H1 (cell line): ENCODE data around the gene RNF32. TPM values are rescaled to one million over a fixed set of nuclear protein-coding genes. Genes with fewer than 3 reads are reported as not detected.

Experiments
- CTCF ChIA-PET: fragments of 300-600 bp; sonication (Branson Sonifier 250); formaldehyde crosslinking; loops from one replicate; lab custom pipeline; 2021; ENCODE audit not compliant: partially characterized antibody; lab: Charles Lee
- POLR2A ChIA-PET: fragments of 300-600 bp; sonication (Branson Sonifier 250); formaldehyde crosslinking; loops from one replicate; lab custom pipeline; 2021; ENCODE audit warnings: inconsistent platforms; ENCODE audit not compliant: partially characterized antibody; lab: Charles Lee
- DNase-seq, 2 experiments: peaks; one replicate each; pipeline versions ENCODE4 v3.0.0 to v3.0.0-alpha.2; 2010 to 2022; ENCODE audit warnings: low spot score in 2 of 2, low read depth in 1 of 2, mixed read lengths in 1 of 2
- FAIRE-seq: peaks from 2 replicates; lab custom pipeline; 2011; peaks lifted over from hg19 to GRCh38; lab: Jason Lieb, UNC
- H2AFZ ChIP-seq: 2 replicates; pipeline ENCODE4 v1.8.1; 2012; ENCODE audit warnings: low read length, inconsistent platforms
- H2AK5ac ChIP-seq: 2 replicates; pipeline ENCODE4 v1.6.1; 2013; ENCODE audit warnings: low read depth, low read length
- H2BK120ac ChIP-seq: replicated peaks from 2 replicates; pipeline ENCODE3; 2013; ENCODE audit warnings: low read depth, low read length, inconsistent platforms
- H2BK12ac ChIP-seq: 2 replicates; pipeline ENCODE4 v1.6.1; 2013; ENCODE audit warnings: low read depth, low read length
- H2BK15ac ChIP-seq: 2 replicates; pipeline ENCODE4 v1.6.1; 2013; ENCODE audit warnings: low read length
- H2BK20ac ChIP-seq: 2 replicates; pipeline ENCODE4 v1.6.1; 2013; ENCODE audit warnings: low read length
- H2BK5ac ChIP-seq: 2 replicates; pipeline ENCODE4 v1.6.1; 2013; ENCODE audit warnings: low read depth, low read length
- H3K14ac ChIP-seq: 2 replicates; pipeline ENCODE4 v1.6.1; 2013; ENCODE audit warnings: inconsistent platforms; ENCODE audit not compliant: insufficient read length
- H3K18ac ChIP-seq: 2 replicates; pipeline ENCODE4 v1.6.1; 2013; ENCODE audit warnings: low read length; ENCODE audit errors: extremely low read depth
- H3K23ac ChIP-seq: 2 replicates; pipeline ENCODE4 v1.6.1; 2013; ENCODE audit warnings: inconsistent platforms; ENCODE audit not compliant: insufficient read length
- H3K23me2 ChIP-seq: 2 replicates; pipeline ENCODE4 v1.6.1; 2013; ENCODE audit warnings: low read depth, low read length
- H3K27ac ChIP-seq: 2 replicates; pipeline ENCODE4 v1.6.1; 2011; ENCODE audit warnings: low read depth, low read length, inconsistent platforms
- H3K27me3 ChIP-seq, 4 experiments: replicated peaks in 1 of 4; 1 replicate in 1 of 4; 2 replicates in 3 of 4; pipeline versions ENCODE4 v1.6.1 to v1.8.1; 2011 to 2013; ENCODE audit warnings: low read length in 3 of 4, mild to moderate bottlenecking in 3 of 4, inconsistent platforms in 2 of 4, mixed read lengths in 2 of 4, moderate library complexity in 1 of 4; ENCODE audit not compliant: control insufficient read depth in 3 of 4, insufficient read depth in 3 of 4; ENCODE audit errors: extremely low read depth in 1 of 4
- H3K36me3 ChIP-seq, 4 experiments: 2 replicates each; pipeline versions ENCODE4 v1.6.1 to v1.8.1; 2011 to 2013; ENCODE audit warnings: mild to moderate bottlenecking in 4 of 4, low read length in 3 of 4, moderate library complexity in 2 of 4, control low read depth in 1 of 4, inconsistent platforms in 1 of 4; ENCODE audit not compliant: insufficient read depth in 4 of 4, control insufficient read depth in 2 of 4
- H3K4ac ChIP-seq: replicated peaks from 2 replicates; pipeline ENCODE3; 2013; ENCODE audit warnings: low read length, low read depth, mixed read lengths, inconsistent platforms; ENCODE audit not compliant: insufficient read length
- H3K4me1 ChIP-seq, 4 experiments: replicated peaks in 1 of 4; 1 replicate in 1 of 4; 2 replicates in 3 of 4; pipeline versions ENCODE4 v1.6.1 to v1.8.1; 2011 to 2013; ENCODE audit warnings: low read length in 3 of 4, inconsistent platforms in 2 of 4, mixed read lengths in 1 of 4; ENCODE audit not compliant: insufficient read depth in 4 of 4, control insufficient read depth in 3 of 4
- H3K4me2 ChIP-seq, 2 experiments: 2 replicates each; pipeline versions ENCODE4 v1.6.1 to v1.8.1; 2011 to 2013; ENCODE audit warnings: low read depth in 2 of 2, low read length in 2 of 2, control low read depth in 1 of 2, inconsistent platforms in 1 of 2, mild to moderate bottlenecking in 1 of 2; ENCODE audit not compliant: insufficient read depth in 1 of 2
- H3K4me3 ChIP-seq, 4 experiments: fragments of 200-600, 300-600 bp in 1 of 4; sonication (generic), shearing (Covaris generic), sonication (Bioruptor Twin) in 1 of 4; 2 replicates each; pipeline versions ENCODE4 v1.5.1 to v1.8.1; 2011 to 2016; ENCODE audit warnings: low read length in 4 of 4, low read depth in 3 of 4, control low read depth in 2 of 4, inconsistent platforms in 2 of 4, mild to moderate bottlenecking in 2 of 4, mixed read lengths in 1 of 4, moderate library complexity in 1 of 4; ENCODE audit not compliant: insufficient read depth in 2 of 4; ENCODE audit errors: extremely low read depth in 1 of 4
- H3K56ac ChIP-seq: replicated peaks from 2 replicates; pipeline ENCODE3; 2013; ENCODE audit warnings: low read depth, mild to moderate bottlenecking, mixed read lengths, low read length, inconsistent platforms; ENCODE audit not compliant: insufficient read length
- H3K79me1 ChIP-seq: 2 replicates; pipeline ENCODE4 v1.6.1; 2013; ENCODE audit warnings: low read depth, low read length, control low read depth
- H3K79me2 ChIP-seq, 2 experiments: 2 replicates each; pipeline versions ENCODE4 v1.6.1 to v1.8.1; 2012 to 2013; ENCODE audit warnings: low read length in 2 of 2, mild to moderate bottlenecking in 2 of 2, inconsistent platforms in 1 of 2; ENCODE audit not compliant: insufficient read depth in 2 of 2, control insufficient read depth in 1 of 2
- H3K9ac ChIP-seq, 4 experiments: replicated peaks in 1 of 4; 1 replicate in 1 of 4; 2 replicates in 3 of 4; pipeline versions ENCODE4 v1.6.1 to v1.8.1; 2011 to 2013; ENCODE audit warnings: low read depth in 3 of 4, low read length in 3 of 4, control low read depth in 2 of 4, mild to moderate bottlenecking in 2 of 4, moderate library complexity in 2 of 4, inconsistent platforms in 1 of 4; ENCODE audit errors: extremely low read depth in 1 of 4
- H3K9me3 ChIP-seq, 2 experiments: 2 replicates each; pipeline versions ENCODE4 v1.6.1 to v1.8.1; 2012 to 2013; ENCODE audit warnings: mild to moderate bottlenecking in 2 of 2, moderate library complexity in 2 of 2, control low read depth in 1 of 2, inconsistent platforms in 1 of 2, low read depth in 1 of 2, low read length in 1 of 2, mixed read lengths in 1 of 2; ENCODE audit not compliant: insufficient read depth in 2 of 2
- H4K20me1 ChIP-seq, 2 experiments: replicated peaks in 1 of 2; 2 replicates each; pipeline versions ENCODE3 to v1.8.1; 2011 to 2013; ENCODE audit warnings: inconsistent platforms in 2 of 2, low read length in 2 of 2, mild to moderate bottlenecking in 1 of 2; ENCODE audit not compliant: insufficient read depth in 2 of 2, control insufficient read depth in 1 of 2
- H4K5ac ChIP-seq: 2 replicates; pipeline ENCODE4 v1.6.1; 2013; ENCODE audit warnings: low read length, low read depth, mixed read lengths, inconsistent platforms; ENCODE audit not compliant: insufficient read length
- H4K8ac ChIP-seq: 2 replicates; pipeline ENCODE4 v1.8.0; 2013; ENCODE audit warnings: mild to moderate bottlenecking, moderate library complexity, low read length, inconsistent platforms; ENCODE audit not compliant: insufficient read depth; ENCODE audit errors: extremely low read depth
- H4K91ac ChIP-seq: replicated peaks from 2 replicates; pipeline ENCODE3; 2013; ENCODE audit warnings: low read length, mixed read lengths, inconsistent platforms; ENCODE audit not compliant: insufficient read length
- NRF1 ChIP-seq: IDR thresholded peaks from 2 replicates; pipeline ENCODE4 v1.6.1; 2011; ENCODE audit warnings: mild to moderate bottlenecking, low read depth, low read length, improper control_type of control experiment
- TCF12 ChIP-seq: IDR thresholded peaks from 2 replicates; pipeline ENCODE4 v1.6.1; 2011; ENCODE audit warnings: low read depth, mild to moderate bottlenecking, low read length
- WGBS, 2 experiments: shearing (Covaris generic) in 1 of 2; methylation state at CpG; one replicate each; pipeline versions ENCODE4 v1.1.6 to v1.1.7; 2013 to 2015; ENCODE audit warnings: low lambda C conversion rate in 2 of 2, mixed read lengths in 2 of 2, inconsistent platforms in 1 of 2, low coverage in 1 of 2, missing lambda C conversion rate in 1 of 2; ENCODE audit not compliant: insufficient replicate concordance in 2 of 2, insufficient coverage in 1 of 2, insufficient read length in 1 of 2; ENCODE audit errors: extremely low coverage in 1 of 2, missing lambda C conversion rate in 1 of 2; 5-methylcytosine and 5-hydroxymethylcytosine counted together
- polyA plus RNA-seq, 7 experiments: library from polyadenylated mRNA; depleted of rRNA in 3 of 7; stranded (reverse) in 5 of 7; unstranded in 2 of 7; fragments of >200 nt in 5 of 7; fragments of 200-250 nt in 2 of 7; gene quantifications; 1 replicate in 5 of 7; 2 replicates in 1 of 7; 4 replicates in 1 of 7; pipeline versions ENCODE4 v1.2.1 to v1.2.3, GENCODE V29; 2011 to 2013; ENCODE audit warnings: missing spikeins in 2 of 7, mixed read lengths in 2 of 7
- total RNA-seq: library from RNA; stranded (reverse); fragmentation: NEBNext Ultra II Directional; extraction: Animal tissue kit (Norgen Biotek cat#: 25700); gene quantifications from 2 replicates; pipeline ENCODE4 v1.2.1, GENCODE V29; 2021

The RNF32 gene
- total and polyA plus RNA-seq, 2 of the 8 experiments (the other 6 are each of a cell fraction or from before 2014, with no cell fraction given), result 0.48 to 1.2 TPM

- 85% methylated on average over 11 of the region's 11 CpGs; no CpG with 5 or more reads in 1 of the 2 experiments for WGBS, 2 experiments
- no peak for DNase-seq
- Histone ChIP-seq H4K20me1 (no peaks in the 10 kb centered on the region), H2AFZ (no peak overlapping the region), H2AK5ac (no peak overlapping the region), H3K23ac (no peak overlapping the region), H2BK12ac (no peak overlapping the region), H4K8ac (no peak overlapping the region), H3K4me1 (peaks cover 0 to 2% (median under 1%) of the 10 kb centered on the region in 4 experiments; a peak in 3 of 7 replicates), H3K56ac (no peak overlapping the region), H2BK5ac (no peak overlapping the region), H3K4me2 (no peak overlapping the region), H4K91ac (no peak overlapping the region), H3K27ac (no peak overlapping the region), H2BK120ac (no peak overlapping the region), H3K4me3 (no peak overlapping the region), H2BK20ac (no peak overlapping the region), H3K9ac (no peak overlapping the region), H2BK15ac (no peak overlapping the region), H3K23me2 (no peaks in the 10 kb centered on the region), H3K27me3 (no peaks in the 10 kb centered on the region), H3K79me2 (no peaks in the 10 kb centered on the region), H3K4ac (no peak overlapping the region), H3K36me3 (no peaks in the 10 kb centered on the region), H3K79me1 (no peaks in the 10 kb centered on the region), H3K18ac (no peak overlapping the region), H4K5ac (no peak overlapping the region), H3K14ac (no peak overlapping the region), H3K9me3 (no peaks in the 10 kb centered on the region)
- ChIA-PET POLR2A (no interaction called here), CTCF (interaction anchor here (0.6 to 2.8 kb wide), 4 partner anchors 9 to 200 kb away, joined by 4 to 7 read pairs (median 6); no protein-coding TSS in a partner anchor)
- TF ChIP-seq NRF1, result no peak
- no peak for TF ChIP-seq TCF12
- no peak for FAIRE-seq
Measured at GRCh38 chr7:156610130-156610529, 30.4 kb upstream of the RNF32 start.
